WTC11 (cell line): ENCODE data around the gene ARID2. TPM values are rescaled to one million over a fixed set of nuclear protein-coding genes. Genes with fewer than 3 reads are reported as not detected.

Source experiments
- ATAC-seq: fragments of 200-7000 bp; cut with Tn5 transposase; 2 replicates; pipeline ENCODE4 v1.10.0; 2021; ENCODE audit warnings: mild to moderate bottlenecking, moderate library complexity
- CTCF ChIA-PET: fragments of 300-600 bp; sonication (Branson Sonifier 250); formaldehyde crosslinking; loops from one replicate; lab custom pipeline; 2021; ENCODE audit warnings: antibody characterized with exemption; lab: Charles Lee
- POLR2A ChIA-PET: fragments of 350-600 bp; sonication (Branson Sonifier 250); formaldehyde crosslinking; loops from one replicate; lab custom pipeline; 2021; ENCODE audit warnings: antibody characterized with exemption; lab: Charles Lee
- DNase-seq: peaks from one replicate; pipeline ENCODE4 v3.0.0; 2021; ENCODE audit warnings: low spot score
- H3K27ac Mint-ChIP-seq: 2 replicates; pipeline ENCODE4 v1.8.0; 2021; ENCODE audit warnings: mixed read lengths
- H3K27me3 Mint-ChIP-seq: 2 replicates; pipeline ENCODE4 v1.8.0; 2021; ENCODE audit warnings: low read depth, mild to moderate bottlenecking, moderate library complexity, mixed read lengths
- H3K36me3 Mint-ChIP-seq: 2 replicates; pipeline ENCODE4 v1.8.0; 2021; ENCODE audit warnings: mixed read lengths
- H3K4me1 Mint-ChIP-seq: 2 replicates; pipeline ENCODE4 v1.8.0; 2022; ENCODE audit warnings: mixed read lengths
- H3K4me3 Mint-ChIP-seq: 2 replicates; pipeline ENCODE4 v1.8.0; 2021; ENCODE audit warnings: mild to moderate bottlenecking, moderate library complexity, mixed read lengths
- H3K9me3 Mint-ChIP-seq: 2 replicates; pipeline ENCODE4 v1.8.0; 2021; ENCODE audit warnings: mixed read lengths
- AFF4 ChIP-seq: sonication (generic); formaldehyde crosslinking; IDR thresholded peaks from 2 replicates; pipeline ENCODE4 v1.8.1; 2023; ENCODE audit warnings: mild to moderate bottlenecking, missing genetic modification reagents, borderline replicate concordance
- CREM ChIP-seq: sonication (generic); formaldehyde crosslinking; IDR thresholded peaks from 2 replicates; pipeline ENCODE4 v1.8.1; 2022; ENCODE audit warnings: mild to moderate bottlenecking, missing genetic modification reagents, moderate library complexity
- E2F1 ChIP-seq: sonication (generic); formaldehyde crosslinking; IDR thresholded peaks from 2 replicates; pipeline ENCODE4 v1.8.0; 2022; ENCODE audit warnings: mild to moderate bottlenecking, missing genetic modification reagents
- EMX1 ChIP-seq: fragments of 250-450 bp; sonication (Bioruptor Pico); IDR thresholded peaks from 2 replicates; pipeline ENCODE4 v1.8.0; 2021; ENCODE audit warnings: mild to moderate bottlenecking
- ERG ChIP-seq: fragments of 250-450 bp; sonication (Bioruptor Pico); IDR thresholded peaks from 2 replicates; pipeline ENCODE4 v1.8.0; 2021; ENCODE audit warnings: mild to moderate bottlenecking
- FOXK1 ChIP-seq: sonication (generic); formaldehyde crosslinking; IDR thresholded peaks from 2 replicates; pipeline ENCODE4 v1.8.0; 2022; ENCODE audit warnings: mild to moderate bottlenecking, moderate library complexity, missing genetic modification reagents
- GTF2I ChIP-seq: fragments of 250-450 bp; sonication (Bioruptor Pico); conservative IDR thresholded peaks from 2 replicates; pipeline ENCODE4 v1.4.0; 2021; ENCODE audit warnings: mild to moderate bottlenecking
- IRF2 ChIP-seq: sonication (generic); formaldehyde crosslinking; IDR thresholded peaks from 2 replicates; pipeline ENCODE4 v1.8.0; 2022; ENCODE audit warnings: low read depth, missing genetic modification reagents, borderline replicate concordance
- KAT7 ChIP-seq: sonication (generic); formaldehyde crosslinking; IDR thresholded peaks from 2 replicates; pipeline ENCODE4 v1.8.1; 2023; ENCODE audit warnings: missing genetic modification reagents, mild to moderate bottlenecking, borderline replicate concordance
- MLX ChIP-seq: sonication (generic); formaldehyde crosslinking; IDR thresholded peaks from 2 replicates; pipeline ENCODE4 v1.8.1; 2023; ENCODE audit warnings: mild to moderate bottlenecking, missing genetic modification reagents, moderate library complexity
- NFATC4 ChIP-seq: fragments of 250-450 bp; sonication (Bioruptor Pico); IDR thresholded peaks from 2 replicates; pipeline ENCODE4 v1.9.0; 2021; ENCODE audit warnings: mild to moderate bottlenecking
- RORB ChIP-seq: fragments of 250-450 bp; sonication (Bioruptor Pico); IDR thresholded peaks from 2 replicates; pipeline ENCODE4 v1.9.0; 2021; ENCODE audit warnings: mild to moderate bottlenecking
- SP1 ChIP-seq: sonication (generic); formaldehyde crosslinking; conservative IDR thresholded peaks from 2 replicates; pipeline ENCODE4 v1.8.1; 2022; ENCODE audit warnings: missing genetic modification reagents
- TEAD4 ChIP-seq: sonication (generic); formaldehyde crosslinking; IDR thresholded peaks from 2 replicates; pipeline ENCODE4 v1.8.0; 2022; ENCODE audit warnings: mild to moderate bottlenecking, missing genetic modification reagents
- USF1 ChIP-seq: sonication (generic); formaldehyde crosslinking; IDR thresholded peaks from 2 replicates; pipeline ENCODE4 v1.8.0; 2022; ENCODE audit warnings: mild to moderate bottlenecking, missing genetic modification reagents
- USF2 ChIP-seq: sonication (generic); formaldehyde crosslinking; IDR thresholded peaks from 2 replicates; pipeline ENCODE4 v1.8.1; 2023; ENCODE audit warnings: mild to moderate bottlenecking, missing genetic modification reagents, moderate library complexity
- ZNF138 ChIP-seq: sonication (generic); formaldehyde crosslinking; conservative IDR thresholded peaks from 2 replicates; pipeline ENCODE4 v1.8.1; 2022; ENCODE audit warnings: mild to moderate bottlenecking, moderate library complexity, missing genetic modification reagents
- ZNF232 ChIP-seq: sonication (generic); formaldehyde crosslinking; IDR thresholded peaks from 2 replicates; pipeline ENCODE4 v1.8.0; 2022; ENCODE audit warnings: mild to moderate bottlenecking, missing genetic modification reagents
- ZNF263 ChIP-seq: sonication (generic); formaldehyde crosslinking; IDR thresholded peaks from 2 replicates; pipeline ENCODE4 v1.8.1; 2022; ENCODE audit warnings: low read depth, mild to moderate bottlenecking, moderate library complexity, missing genetic modification reagents
- total RNA-seq: library from RNA; stranded (reverse); gene quantifications from 3 replicates; pipeline ENCODE4 v1.2.3, GENCODE V29; 2021
- TF ChIP-seq, protein P1 (sequence below): sonication (generic); formaldehyde crosslinking; IDR thresholded peaks from 2 replicates; pipeline ENCODE4 v1.8.1; 2023; ENCODE audit warnings: mild to moderate bottlenecking, missing genetic modification reagents
- TF ChIP-seq, protein P2 (sequence below): fragments of 250-450 bp; sonication (Bioruptor Pico); IDR thresholded peaks from 2 replicates; pipeline ENCODE4 v1.9.0; 2021; ENCODE audit warnings: mild to moderate bottlenecking

Gene ARID2
- total RNA-seq, 1 experiment from 2014 or later = 33.9 TPM

DNA sequence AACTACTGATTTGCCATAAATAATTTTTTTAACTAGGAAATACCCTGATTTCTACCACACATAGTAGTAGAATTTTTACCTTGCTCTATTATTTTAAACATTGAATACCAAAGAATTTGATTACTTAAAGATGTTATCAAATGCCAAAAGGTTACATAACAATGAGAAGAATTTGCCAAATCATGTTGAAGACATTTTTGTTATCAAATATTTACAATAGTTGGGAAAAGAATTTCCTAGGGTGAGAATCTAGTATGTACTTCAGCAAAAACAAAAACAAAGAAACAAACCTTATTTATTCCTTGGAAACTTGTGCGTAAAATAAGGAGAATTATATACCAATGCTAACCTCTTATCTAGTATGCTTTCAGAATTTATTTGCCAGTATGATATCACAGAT is 153.7 kb downstream of the ARID2 start:
- H3K4me3 Mint-ChIP-seq = no peak overlapping the region
- peaks cover 18% of the 10 kb centered on the region for H3K9me3 Mint-ChIP-seq
- ChIA-PET CTCF (no interaction called here), POLR2A (no interaction called here)
- no peaks in the 10 kb centered on the region for H3K27me3 Mint-ChIP-seq
- no peak for ATAC-seq
- peaks cover 42% of the 10 kb centered on the region for H3K36me3 Mint-ChIP-seq
- peaks cover 27% of the 10 kb centered on the region for H3K4me1 Mint-ChIP-seq
- DNase-seq = no peak
- no peak overlapping the region for H3K27ac Mint-ChIP-seq
- TF ChIP-seq AFF4 (CRISPR knock-in tag) = no peak

GRCh38 chr12:45886685-45887084 is 157.2 kb downstream of the ARID2 start:
- no peak overlapping the region for H3K27ac Mint-ChIP-seq
- ATAC-seq (no peak), DNase-seq (no peak)
- POLR2A ChIA-PET = no interaction called here
- peaks cover 15% of the 10 kb centered on the region for H3K4me1 Mint-ChIP-seq
- TF ChIP-seq GTF2I (no peak), ZNF232 (no peak), RORB (CRISPR knock-in tag) (no peak), SP1 (CRISPR knock-in tag) (no peak), KAT7 (CRISPR knock-in tag) (no peak), MLX (CRISPR knock-in tag) (no peak), USF2 (CRISPR knock-in tag) (no peak)
- TF ChIP-seq, all 79 proteins: peak for 0
- Mint-ChIP-seq H3K36me3 (peaks cover 37% of the 10 kb centered on the region), H3K27me3 (no peaks in the 10 kb centered on the region), H3K4me3 (no peak overlapping the region), H3K9me3 (peaks cover 18% of the 10 kb centered on the region)
- CTCF ChIA-PET = interaction anchor here (1.0 kb wide), 1 partner anchor 124 kb away, joined by 5 read pairs; no protein-coding TSS in a partner anchor

GRCh38 chr12:45887544-45887943 is 158.0 kb downstream of the ARID2 start:
- Mint-ChIP-seq H3K4me3 (no peak overlapping the region), H3K9me3 (peaks cover 18% of the 10 kb centered on the region), H3K27ac (peak overlapping the region; percentile 88), H3K4me1 (peaks cover 15% of the 10 kb centered on the region), H3K27me3 (no peaks in the 10 kb centered on the region), H3K36me3 (peaks cover 32% of the 10 kb centered on the region)
- ATAC-seq (peak; percentile 96), DNase-seq (peak; percentile 22)
- CTCF ChIA-PET = no interaction called here
- POLR2A ChIA-PET = interaction anchor here (0.7 kb wide), 1 partner anchor 13 kb away, joined by 3 read pairs; no protein-coding TSS in a partner anchor
- TF ChIP-seq NFATC4 (CRISPR knock-in tag) (no peak), ZNF263 (CRISPR knock-in tag) (no peak), USF1 (CRISPR knock-in tag) (no peak), E2F1 (CRISPR knock-in tag) (no peak), CREM (no peak), TEAD4 (no peak), ERG (CRISPR knock-in tag) (no peak), IRF2 (no peak), ZNF138 (no peak), EMX1 (CRISPR knock-in tag) (no peak), FOXK1 (no peak)
- TF ChIP-seq, protein P1, sequence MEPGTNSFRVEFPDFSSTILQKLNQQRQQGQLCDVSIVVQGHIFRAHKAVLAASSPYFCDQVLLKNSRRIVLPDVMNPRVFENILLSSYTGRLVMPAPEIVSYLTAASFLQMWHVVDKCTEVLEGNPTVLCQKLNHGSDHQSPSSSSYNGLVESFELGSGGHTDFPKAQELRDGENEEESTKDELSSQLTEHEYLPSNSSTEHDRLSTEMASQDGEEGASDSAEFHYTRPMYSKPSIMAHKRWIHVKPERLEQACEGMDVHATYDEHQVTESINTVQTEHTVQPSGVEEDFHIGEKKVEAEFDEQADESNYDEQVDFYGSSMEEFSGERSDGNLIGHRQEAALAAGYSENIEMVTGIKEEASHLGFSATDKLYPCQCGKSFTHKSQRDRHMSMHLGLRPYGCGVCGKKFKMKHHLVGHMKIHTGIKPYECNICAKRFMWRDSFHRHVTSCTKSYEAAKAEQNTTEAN (CRISPR knock-in tag) = no peak
- TF ChIP-seq, protein P2, sequence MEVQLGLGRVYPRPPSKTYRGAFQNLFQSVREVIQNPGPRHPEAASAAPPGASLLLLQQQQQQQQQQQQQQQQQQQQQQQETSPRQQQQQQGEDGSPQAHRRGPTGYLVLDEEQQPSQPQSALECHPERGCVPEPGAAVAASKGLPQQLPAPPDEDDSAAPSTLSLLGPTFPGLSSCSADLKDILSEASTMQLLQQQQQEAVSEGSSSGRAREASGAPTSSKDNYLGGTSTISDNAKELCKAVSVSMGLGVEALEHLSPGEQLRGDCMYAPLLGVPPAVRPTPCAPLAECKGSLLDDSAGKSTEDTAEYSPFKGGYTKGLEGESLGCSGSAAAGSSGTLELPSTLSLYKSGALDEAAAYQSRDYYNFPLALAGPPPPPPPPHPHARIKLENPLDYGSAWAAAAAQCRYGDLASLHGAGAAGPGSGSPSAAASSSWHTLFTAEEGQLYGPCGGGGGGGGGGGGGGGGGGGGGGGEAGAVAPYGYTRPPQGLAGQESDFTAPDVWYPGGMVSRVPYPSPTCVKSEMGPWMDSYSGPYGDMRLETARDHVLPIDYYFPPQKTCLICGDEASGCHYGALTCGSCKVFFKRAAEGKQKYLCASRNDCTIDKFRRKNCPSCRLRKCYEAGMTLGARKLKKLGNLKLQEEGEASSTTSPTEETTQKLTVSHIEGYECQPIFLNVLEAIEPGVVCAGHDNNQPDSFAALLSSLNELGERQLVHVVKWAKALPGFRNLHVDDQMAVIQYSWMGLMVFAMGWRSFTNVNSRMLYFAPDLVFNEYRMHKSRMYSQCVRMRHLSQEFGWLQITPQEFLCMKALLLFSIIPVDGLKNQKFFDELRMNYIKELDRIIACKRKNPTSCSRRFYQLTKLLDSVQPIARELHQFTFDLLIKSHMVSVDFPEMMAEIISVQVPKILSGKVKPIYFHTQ = no peak
